GM12892 (cell line): Measurements from ENCODE around the gene CCDC60.

Experiments used
- POLR2A ChIP-seq: IDR thresholded peaks from 2 replicates; pipeline ENCODE4 v1.6.1; 2011; ENCODE audit warnings: low read depth, low read length, control low read depth
- POLR2AphosphoS5 ChIP-seq: IDR thresholded peaks from 2 replicates; pipeline ENCODE4 v1.6.1; 2011; ENCODE audit warnings: low read depth, low read length, control low read depth
- TAF1 ChIP-seq: IDR thresholded peaks from 2 replicates; pipeline ENCODE4 v1.6.1; 2011; ENCODE audit warnings: low read depth, mild to moderate bottlenecking, control low read depth, low read length, borderline replicate concordance

DNA sequence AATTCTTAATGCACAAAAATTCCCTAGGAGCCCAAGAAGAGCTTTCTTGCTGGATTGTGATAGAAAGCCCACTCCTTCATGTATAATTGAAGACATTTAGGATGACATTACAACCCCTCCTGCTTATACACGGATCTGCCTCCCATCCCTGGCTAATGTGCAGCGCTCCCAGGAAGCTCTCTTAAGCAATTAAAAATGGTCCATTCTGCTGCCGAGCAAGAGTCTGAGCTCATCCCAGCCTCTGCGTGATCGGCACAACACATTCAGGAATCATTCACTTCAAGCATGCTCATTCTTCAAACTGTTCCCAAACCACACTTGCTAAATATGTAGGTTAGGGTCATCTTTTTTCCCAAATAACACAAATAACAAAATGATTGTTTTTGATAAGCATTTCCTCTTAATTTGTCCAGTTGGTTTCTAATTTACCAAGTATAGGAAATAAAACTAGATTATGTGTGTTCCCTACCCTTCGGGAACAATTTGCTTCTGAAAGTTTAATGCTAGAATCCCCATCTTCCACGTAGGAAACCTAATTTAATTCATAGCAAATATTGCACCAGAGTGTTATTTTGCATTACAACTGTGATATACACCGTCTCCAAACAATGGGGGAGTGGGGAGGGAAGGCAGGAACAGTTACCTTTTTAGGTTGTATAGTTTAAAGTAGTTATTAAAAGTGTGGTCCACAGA, 241.7 kb downstream of the CCDC60 start:
- no peak for TF ChIP-seq TAF1
- TF ChIP-seq POLR2A, result no peak
- TF ChIP-seq POLR2AphosphoS5, result no peak
